ACC112 (cell line): ENCODE data around the gene TMEM88.
A peak's percentile ranks its signal among the peaks of the same experiment; 100 is the strongest.
"Not testable (repeated sequence)": the region's sequence is repeated elsewhere in the genome, so short reads cannot be mapped to it uniquely, and the experiment has no call there.

Experiments used
- H2AFZ ChIP-seq: fragments of 200-600 bp; sonication (generic); one replicate; pipeline ENCODE4 v1.6.0; 2017; ENCODE audit warnings: antibody characterized with exemption, low read length; ENCODE audit not compliant: unreplicated experiment
- H3K27ac ChIP-seq: fragments of 200-600 bp; sonication (generic); 2 replicates; pipeline ENCODE4 v1.5.1; 2014; ENCODE audit warnings: low read depth, mild to moderate bottlenecking, antibody characterized with exemption, low read length, moderate library complexity
- H3K27me3 ChIP-seq: fragments of 200-600 bp; sonication (generic); 2 replicates; pipeline ENCODE4 v1.6.1; 2014; ENCODE audit warnings: mild to moderate bottlenecking, antibody characterized with exemption, low read length, moderate library complexity, mixed read lengths; ENCODE audit not compliant: insufficient read depth
- H3K36me3 ChIP-seq: fragments of 200-600 bp; sonication (generic); 2 replicates; pipeline ENCODE4 v1.6.1; 2016; ENCODE audit warnings: mild to moderate bottlenecking, antibody characterized with exemption, low read length, moderate library complexity, mixed read lengths; ENCODE audit not compliant: insufficient read depth
- H3K4me1 ChIP-seq: fragments of 200-600 bp; sonication (generic); one replicate; pipeline ENCODE4 v1.6.1; 2016; ENCODE audit warnings: low read length, mixed read lengths; ENCODE audit not compliant: insufficient read depth, unreplicated experiment, control insufficient read depth
- H3K4me3 ChIP-seq: fragments of 200-600 bp; sonication (generic); 2 replicates; pipeline ENCODE4 v1.5.1; 2014; ENCODE audit warnings: mild to moderate bottlenecking, low read depth, low read length
- H3K79me2 ChIP-seq: fragments of 200-600 bp; sonication (generic); one replicate; pipeline ENCODE4 v1.6.0; 2016; ENCODE audit warnings: low read length; ENCODE audit not compliant: control insufficient read depth, unreplicated experiment, insufficient read depth

TMEM88 gene

GRCh38 chr17:7858522-7858810 is 3.6 kb downstream of the TMEM88 start:
- H2AFZ ChIP-seq, result peak overlapping the region; percentile 93

GRCh38 chr17:7859028-7859427 is 4.2 kb downstream of the TMEM88 start:
- H3K79me2 ChIP-seq, result peaks cover 12% of the 10 kb centered on the region
- H3K4me3 ChIP-seq, result peak overlapping the region; percentile 88
- H3K27me3 ChIP-seq, result no peaks in the 10 kb centered on the region
- H3K4me1 ChIP-seq, result peaks cover 18% of the 10 kb centered on the region
- no peak overlapping the region for H2AFZ ChIP-seq
- no peaks in the 10 kb centered on the region for H3K36me3 ChIP-seq
- H3K27ac ChIP-seq, result no peak overlapping the region

More at GRCh38 chr17:7858522-7858810, 3.6 kb downstream of the TMEM88 start:
- Histone ChIP-seq H3K4me1 (peaks cover 18% of the 10 kb centered on the region), H3K27ac (peak overlapping the region; percentile 90), H3K27me3 (no peaks in the 10 kb centered on the region), H3K79me2 (peaks cover 12% of the 10 kb centered on the region), H3K36me3 (no peaks in the 10 kb centered on the region), H3K4me3 (peak overlapping the region; percentile 88)

- H3K4me1 ChIP-seq, result peaks cover 12% of the 10 kb centered on the region
Observed at GRCh38 chr17:7862692-7863437, 8.0 kb downstream of the TMEM88 start.

GRCh38 chr17:7864384-7864783 is 9.5 kb downstream of the TMEM88 start:
- H2AFZ ChIP-seq, H3K27ac ChIP-seq, H3K4me3 ChIP-seq, H3K27me3 ChIP-seq, H3K4me1 ChIP-seq, H3K79me2 ChIP-seq: not testable (repeated sequence)
- H3K36me3 ChIP-seq, result peaks cover 23% of the 10 kb centered on the region

More at GRCh38 chr17:7862692-7863437, 8.0 kb downstream of the TMEM88 start:
- Histone ChIP-seq H2AFZ (no peak overlapping the region), H3K36me3 (peaks cover 17% of the 10 kb centered on the region), H3K4me3 (no peak overlapping the region), H3K27me3 (no peaks in the 10 kb centered on the region), H3K27ac (no peak overlapping the region), H3K79me2 (peaks cover 12% of the 10 kb centered on the region)

- H2AFZ ChIP-seq, result no peak overlapping the region
- H3K36me3 ChIP-seq, result peaks cover 23% of the 10 kb centered on the region
- H3K4me1 ChIP-seq, result peaks cover 4% of the 10 kb centered on the region
- no peak overlapping the region for H3K27ac ChIP-seq
- H3K4me3 ChIP-seq, result no peak overlapping the region
- no peaks in the 10 kb centered on the region for H3K27me3 ChIP-seq
- H3K79me2 ChIP-seq, result no peaks in the 10 kb centered on the region
Observed at GRCh38 chr17:7864995-7865650, 10.3 kb downstream of the TMEM88 start.

- H2AFZ ChIP-seq, result no peak overlapping the region
- no peaks in the 10 kb centered on the region for H3K27me3 ChIP-seq
- H3K36me3 ChIP-seq, result peaks cover 27% of the 10 kb centered on the region
- no peak overlapping the region for H3K27ac ChIP-seq
- H3K4me1 ChIP-seq, result peaks cover 4% of the 10 kb centered on the region
- H3K4me3 ChIP-seq, result no peak overlapping the region
- H3K79me2 ChIP-seq, result no peaks in the 10 kb centered on the region
Observed at GRCh38 chr17:7867881-7868329, 13.0 kb downstream of the TMEM88 start.

GRCh38 chr17:7873051-7873450 is 18.2 kb downstream of the TMEM88 start:
- Histone ChIP-seq H3K27me3 (no peaks in the 10 kb centered on the region), H3K27ac (no peak overlapping the region), H3K79me2 (no peaks in the 10 kb centered on the region), H3K4me3 (no peak overlapping the region), H2AFZ (no peak overlapping the region), H3K4me1 (no peaks in the 10 kb centered on the region), H3K36me3 (peaks cover 10% of the 10 kb centered on the region)

- Histone ChIP-seq H3K4me1 (peaks cover 4% of the 10 kb centered on the region), H3K27me3 (no peaks in the 10 kb centered on the region), H3K4me3 (no peak overlapping the region), H2AFZ (no peak overlapping the region), H3K27ac (no peak overlapping the region), H3K79me2 (no peaks in the 10 kb centered on the region), H3K36me3 (peaks cover 10% of the 10 kb centered on the region)
Observed at GRCh38 chr17:7875804-7876370, 21.0 kb downstream of the TMEM88 start.

- H3K4me3 ChIP-seq, result no peak overlapping the region
- no peak overlapping the region for H3K27ac ChIP-seq
- no peak overlapping the region for H2AFZ ChIP-seq
- H3K36me3 ChIP-seq, result peaks cover 6% of the 10 kb centered on the region; the same call in 1 of the 2 replicates
- H3K79me2 ChIP-seq, result no peaks in the 10 kb centered on the region
- H3K4me1 ChIP-seq, result peaks cover 26% of the 10 kb centered on the region
- H3K27me3 ChIP-seq, result no peaks in the 10 kb centered on the region
Observed at GRCh38 chr17:7878234-7878633, 23.4 kb downstream of the TMEM88 start.

GRCh38 chr17:7880076-7880868 is 25.4 kb downstream of the TMEM88 start:
- H3K4me3 ChIP-seq, result no peak overlapping the region
- H2AFZ ChIP-seq, result no peak overlapping the region
- H3K27ac ChIP-seq, result no peak overlapping the region
- no peaks in the 10 kb centered on the region for H3K27me3 ChIP-seq
- H3K4me1 ChIP-seq, result peaks cover 32% of the 10 kb centered on the region
- no peaks in the 10 kb centered on the region for H3K79me2 ChIP-seq
- H3K36me3 ChIP-seq, result peaks cover 6% of the 10 kb centered on the region; the same call in 1 of the 2 replicates
